ENCODE data around the gene GSE1. TPM values are rescaled to one million over a fixed set of nuclear protein-coding genes. Genes with fewer than 3 reads are reported as not detected.

GSE1 gene
- total and polyA plus RNA-seq, 9 of the 15 experiments (the other 6 are each of a cell fraction or from before 2014, with no cell fraction given): 12.2 to 244 (median 57.9) TPM

- peak overlapping the region; percentile 58 for H3K4me2 ChIP-seq (ENCODE audit: insufficient read depth, low read length)
- H3K9me3 ChIP-seq (replicated peaks; ENCODE audit: control insufficient read depth, insufficient read depth, low read depth, low read length): no peaks in the 10 kb centered on the region
- FAIRE-seq (no peak), DNase-seq (ENCODE audit: extremely low read depth in 1 of 4, low spot score in 3 of 4) (no peak), ATAC-seq (no peak)
- peaks cover 88% of the 10 kb centered on the region for H3K36me3 ChIP-seq (ENCODE audit: control insufficient read depth, insufficient read depth, low read length)
- intact Hi-C loops (cut with micrococcal nuclease) (loop anchor here (10.0 kb wide), 1 partner anchor 314 kb away; no protein-coding TSS in a partner anchor), in situ Hi-C loops (cut with MboI) (no loop called here)
- ChIA-PET CTCF (ENCODE audit: low intra/inter-chr PET ratio) (no interaction called here), POLR2A (interaction anchor here (0.6 to 0.9 kb wide), 2 partner anchors 13 to 267 kb away, joined by 3 read pairs; no protein-coding TSS in a partner anchor)
- WGBS (ENCODE audit: insufficient coverage, low coverage, missing lambda C conversion rate): 69% methylated on average over 25 of the region's 28 CpGs
- H3K4me1 ChIP-seq (replicated peaks in 1 of 2; ENCODE audit: control insufficient read depth in 2 of 2, insufficient read depth in 2 of 2, low read length in 2 of 2): peaks cover 68 to 91% of the 10 kb centered on the region in 2 experiments
- peaks cover 100% of the 10 kb centered on the region for H3K79me2 ChIP-seq (ENCODE audit: control insufficient read depth, insufficient read depth, low read length)
- H3K27me3 ChIP-seq (ENCODE audit: control insufficient read depth in 2 of 2, insufficient read depth in 2 of 2, low read length in 2 of 2): no peaks in the 10 kb centered on the region
- H3K4me3 ChIP-seq: no peak overlapping the region
- no TSS peak for BruUV-seq (replicated peaks)
- H3K9me1 ChIP-seq (ENCODE audit: control insufficient read depth, insufficient read depth, low read length): peaks cover 47% of the 10 kb centered on the region
- TF ChIP-seq RBM22 (IDR thresholded peaks at IDR 0.05; ENCODE audit: low read depth, low read length, poor library complexity, severe bottlenecking) (peak; percentile 81), SIX5 (IDR thresholded peaks at IDR 0.05; ENCODE audit: borderline replicate concordance in 1 of 2, insufficient read depth in 1 of 2, low read depth in 1 of 2, low read length in 2 of 2) (no peak), POLR2A (conservative IDR thresholded peaks at IDR 0.05) (peak; percentile 19; the same call in 1 of the 2 replicates), RBFOX2 (IDR thresholded peaks at IDR 0.05; ENCODE audit: low read depth, low read length) (peak; percentile 56), SRSF7 (optimal IDR thresholded peaks at IDR 0.05; ENCODE audit: low read depth, low read length) (no peak), KAT7 (CRISPR knock-in tag; IDR thresholded peaks at IDR 0.05; ENCODE audit: borderline replicate concordance) (0 out of 2 replicates have a peak, but pooled peaks have one; percentile 1), POLR2G (IDR thresholded peaks at IDR 0.05; ENCODE audit: low read depth, low read length) (peak; percentile 70), POLR2AphosphoS5 (IDR thresholded peaks at IDR 0.05; ENCODE audit: control insufficient read depth, insufficient read depth, low read depth, low read length) (0 out of 2 replicates have a peak, but pooled peaks have one; percentile 14)
- H4K20me1 ChIP-seq (replicated peaks; ENCODE audit: control insufficient read depth, insufficient read depth, low read length): peaks cover 97% of the 10 kb centered on the region
- peak overlapping the region; percentile 76 for H3K27ac ChIP-seq (ENCODE audit: extremely low read depth, low read depth, low read length)
- H3K9ac ChIP-seq (ENCODE audit: insufficient read depth in 1 of 2, low read depth in 2 of 2, low read length in 2 of 2): peak overlapping the region; percentile 56 to 82; a peak in 3 of 4 replicates
- no peak overlapping the region for H2AFZ ChIP-seq (ENCODE audit: low read depth, low read length)
Measured at GRCh38 chr16:85619101-85619891, 6.2 kb downstream of the GSE1 start.
